H1 (cell line): Measurements from ENCODE around the gene CD151. TPM values are rescaled to one million over a fixed set of nuclear protein-coding genes. Genes with fewer than 3 reads are reported as not detected.

Experiments
- ASH2L ChIP-seq: fragments of 200-600, 300-600 bp; sonication (generic); IDR thresholded peaks from one replicate; pipeline ENCODE4 v1.7.1; 2017; ENCODE audit warnings: low read length
- BACH1 ChIP-seq: IDR thresholded peaks from 2 replicates; pipeline ENCODE4 v1.6.1; 2012; ENCODE audit warnings: low read length, improper control_type of control experiment
- BCL11A ChIP-seq, 2 experiments: IDR thresholded peaks; one replicate each; pipeline ENCODE4 v1.6.1; 2011; ENCODE audit warnings: low read depth in 2 of 2, low read length in 2 of 2, mild to moderate bottlenecking in 2 of 2
- CBX5 ChIP-seq: fragments of 300-800, 300-1000 bp; sonication (generic); IDR thresholded peaks from 2 replicates; pipeline ENCODE4 v1.7.1; 2016; ENCODE audit warnings: antibody characterized with exemption, low read length, low read depth
- CHD1 ChIP-seq: IDR thresholded peaks from 2 replicates; pipeline ENCODE4 v1.6.1; 2012; ENCODE audit warnings: low read depth, low read length, improper control_type of control experiment
- EGR1 ChIP-seq: IDR thresholded peaks from 2 replicates; pipeline ENCODE4 v1.6.1; 2011; ENCODE audit warnings: low read depth, low read length, borderline replicate concordance
- KDM1A ChIP-seq: fragments of 200-600, 300-600 bp; sonication (generic); IDR thresholded peaks from 2 replicates; pipeline ENCODE4 v1.7.1; 2016; ENCODE audit warnings: mild to moderate bottlenecking, low read length, borderline replicate concordance
- PHF8 ChIP-seq: fragments of 200-600 bp; sonication (generic); conservative IDR thresholded peaks from 2 replicates; pipeline ENCODE4 v1.7.1; 2012; ENCODE audit warnings: low read depth, mild to moderate bottlenecking, inconsistent platforms, low read length, moderate library complexity
- POLR2AphosphoS5 ChIP-seq: IDR thresholded peaks from 2 replicates; pipeline ENCODE4 v1.6.1; 2011; ENCODE audit warnings: low read depth, low read length
- RNF2 ChIP-seq: fragments of 200-900, 300-1000 bp; sonication (generic); IDR thresholded peaks from 2 replicates; pipeline ENCODE4 v1.7.1; 2016; ENCODE audit warnings: borderline replicate concordance, low read depth, mild to moderate bottlenecking, antibody characterized with exemption, low read length; ENCODE audit not compliant: poor library complexity, severe bottlenecking; ENCODE audit errors: missing control alignments
- SRF ChIP-seq: IDR thresholded peaks from 2 replicates; pipeline ENCODE4 v1.6.1; 2011; ENCODE audit warnings: mild to moderate bottlenecking, low read depth, low read length, moderate library complexity
- SUZ12 ChIP-seq: fragments of 200-600 bp; sonication (generic); IDR thresholded peaks from 2 replicates; pipeline ENCODE4 v1.6.1; 2012; ENCODE audit warnings: mild to moderate bottlenecking, inconsistent platforms, low read length, moderate library complexity, mixed read lengths
- TBP ChIP-seq: IDR thresholded peaks from 2 replicates; pipeline ENCODE4 v1.6.1; 2011; ENCODE audit warnings: low read depth, low read length, improper control_type of control experiment
- TEAD4 ChIP-seq: IDR thresholded peaks from 2 replicates; pipeline ENCODE4 v1.6.1; 2012; ENCODE audit warnings: low read depth, low read length, inconsistent platforms, mixed read lengths
- polyA plus RNA-seq, 7 experiments: library from polyadenylated mRNA; depleted of rRNA in 3 of 7; stranded (reverse) in 5 of 7; unstranded in 2 of 7; fragments of >200 nt in 5 of 7; fragments of 200-250 nt in 2 of 7; gene quantifications; 1 replicate in 5 of 7; 2 replicates in 1 of 7; 4 replicates in 1 of 7; pipeline versions ENCODE4 v1.2.1 to v1.2.3, GENCODE V29; 2011 to 2013; ENCODE audit warnings: missing spikeins in 2 of 7, mixed read lengths in 2 of 7
- total RNA-seq: library from RNA; stranded (reverse); fragmentation: NEBNext Ultra II Directional; extraction: Animal tissue kit (Norgen Biotek cat#: 25700); gene quantifications from 2 replicates; pipeline ENCODE4 v1.2.1, GENCODE V29; 2021

Gene CD151
- total and polyA plus RNA-seq, 2 of the 8 experiments (the other 6 are each of a cell fraction or from before 2014, with no cell fraction given): 101 to 212 TPM

GRCh38 chr11:798093-798713 lies 34.5 kb upstream of the CD151 start, which contains the start of gene SLC25A22 (continued):
- TF ChIP-seq CBX5: no peak
- TF ChIP-seq KDM1A: no peak
- TF ChIP-seq TBP: no peak
- no peak for TF ChIP-seq SUZ12
- no peak for TF ChIP-seq RNF2
- 0 out of 2 replicates have a peak, but pooled peaks have one; percentile 21 for TF ChIP-seq EGR1
- TF ChIP-seq PHF8: peak; percentile 48
- TF ChIP-seq BACH1: peak; percentile 82
- TF ChIP-seq BCL11A (IDR thresholded peaks at IDR 0.05; ENCODE audit: low read depth in 2 of 2, low read length in 2 of 2): no peak
- peak; percentile 17 for TF ChIP-seq ASH2L
- TF ChIP-seq TEAD4: 0 out of 2 replicates have a peak, but pooled peaks have one; percentile 24
- TF ChIP-seq SRF: no peak
- TF ChIP-seq POLR2AphosphoS5: peak; percentile 27; the same call in 1 of the 2 replicates
- TF ChIP-seq CHD1: no peak
